HK-2 (cell line): ENCODE results near the gene PLXNA2.

Experiments
- DNase-seq: peaks from one replicate; pipeline ENCODE4 v3.0.0-alpha.2; 2018; ENCODE audit not compliant: unreplicated experiment

The PLXNA2 gene

GRCh38 chr1:208265122-208265469, 20.9 kb upstream of the PLXNA2 start:
- no peak for DNase-seq

GRCh38 chr1:208264469-208265121, 20.4 kb upstream of the PLXNA2 start:
- no peak for DNase-seq

GRCh38 chr1:208261874-208262273, 17.7 kb upstream of the PLXNA2 start:
- no peak for DNase-seq

GRCh38 chr1:208258277-208258676, 14.1 kb upstream of the PLXNA2 start:
- no peak for DNase-seq

GRCh38 chr1:208257351-208257750, 13.2 kb upstream of the PLXNA2 start:
- DNase-seq = no peak

DNA sequence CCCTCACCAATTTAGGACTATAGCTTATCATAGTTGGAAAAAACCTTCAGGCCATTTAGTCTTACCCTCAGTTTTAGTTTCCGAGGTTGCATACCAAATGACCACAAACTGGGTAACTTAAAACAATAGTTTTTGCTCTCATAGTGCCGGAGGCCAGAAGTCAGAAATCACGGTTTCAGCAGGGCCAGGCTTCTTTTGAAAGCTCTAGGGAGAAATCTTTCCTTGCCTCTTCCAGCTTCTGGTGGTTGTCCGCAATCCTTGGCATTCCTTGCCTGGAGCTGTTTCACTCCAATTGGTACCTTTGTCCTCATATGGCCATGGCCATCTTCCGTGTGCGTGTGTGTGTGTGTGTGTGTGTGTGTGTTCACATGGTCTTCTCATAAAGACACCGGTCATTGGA, 12.4 kb upstream of the PLXNA2 start:
- DNase-seq = no peak

DNA sequence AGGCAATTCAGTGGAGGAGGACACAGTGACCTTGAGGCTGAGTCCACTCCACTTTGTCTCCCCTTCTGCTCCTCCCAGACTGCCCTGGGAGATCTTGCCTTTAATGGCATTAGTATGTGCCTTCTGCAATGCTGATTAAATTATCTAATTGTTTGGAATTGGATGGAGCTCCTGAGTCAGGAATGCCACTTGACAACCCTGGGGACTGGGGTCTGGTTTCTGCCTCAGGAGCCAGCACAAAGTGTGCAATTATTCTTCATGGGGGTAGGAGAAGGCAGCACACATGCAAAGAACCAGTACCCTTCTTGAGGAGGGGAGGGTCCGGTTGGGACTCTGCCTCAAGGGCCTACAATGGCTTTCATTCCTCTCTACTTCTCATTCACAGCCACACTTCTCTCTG, 11.9 kb upstream of the PLXNA2 start:
- DNase-seq = no peak

DNA sequence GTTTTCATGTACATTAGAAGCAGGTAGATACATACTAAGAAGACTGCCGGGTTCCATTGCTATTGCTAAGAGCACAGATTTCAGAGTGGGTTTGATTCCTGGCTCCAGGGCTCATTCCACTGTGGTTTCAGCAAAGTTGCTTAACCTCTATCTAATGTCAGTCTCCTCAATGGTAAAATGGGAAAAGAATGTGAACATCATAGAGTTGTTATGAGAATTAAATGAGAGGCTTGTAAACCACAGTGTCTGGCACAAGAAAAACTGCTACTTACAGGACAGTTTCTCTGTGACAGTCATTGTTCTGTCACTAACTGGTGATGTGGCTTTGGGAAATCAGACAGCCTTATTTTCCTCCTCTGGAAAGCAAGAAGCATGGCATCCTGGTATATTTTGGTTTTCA, 10.7 kb upstream of the PLXNA2 start:
- DNase-seq = no peak

DNA sequence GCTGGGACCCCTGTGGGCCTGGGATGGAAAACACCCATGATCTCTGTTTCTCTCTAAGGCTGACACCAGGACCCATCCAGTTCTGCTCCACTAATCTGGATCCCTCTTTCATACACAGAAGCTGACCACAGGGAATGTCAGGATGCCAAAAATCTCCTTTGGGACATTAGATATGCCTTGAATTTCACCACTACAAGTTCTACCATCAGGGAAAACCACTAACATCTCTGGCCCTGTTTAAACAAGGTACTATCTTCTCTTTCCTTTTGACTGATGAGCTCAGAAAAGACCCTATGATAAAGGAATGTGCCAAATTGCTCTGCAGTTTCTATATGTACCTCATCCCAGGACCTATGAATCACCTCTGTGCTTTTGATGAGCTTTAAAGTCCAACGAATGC, 10.2 kb upstream of the PLXNA2 start:
- no peak for DNase-seq

DNA sequence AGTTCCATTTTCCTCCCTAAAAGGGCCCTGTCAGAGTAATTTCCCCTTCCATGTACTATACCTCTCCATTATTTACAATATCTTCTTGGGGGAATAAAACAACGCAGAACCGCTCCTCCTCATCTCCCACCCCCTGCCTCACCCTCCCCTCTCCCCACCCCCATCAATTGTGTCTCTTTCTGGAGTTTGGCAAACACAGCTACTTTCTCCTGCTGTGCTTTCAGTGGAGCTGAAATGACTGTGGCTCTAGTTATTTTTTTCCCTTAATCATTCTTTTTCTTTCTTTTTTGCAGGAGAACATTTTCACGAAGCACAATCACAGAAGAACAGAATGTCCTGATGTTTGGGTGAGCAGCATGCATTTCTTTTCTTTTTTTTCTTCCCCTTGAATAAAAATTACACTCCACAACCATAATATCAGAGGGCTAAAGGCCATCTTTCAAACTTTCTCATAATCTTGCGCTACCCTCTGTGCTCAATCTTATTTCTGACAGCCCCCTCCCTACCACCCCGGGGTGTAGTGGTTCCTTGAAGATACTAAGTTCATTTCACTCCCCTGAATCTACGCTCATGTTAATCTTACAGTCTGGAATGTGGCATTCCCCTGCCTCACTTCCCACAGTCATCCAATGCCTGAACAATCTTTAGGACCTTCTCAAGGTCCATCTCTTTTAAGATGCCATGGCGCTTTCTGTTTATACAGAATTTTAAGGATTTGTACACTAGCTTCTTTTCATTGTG, 8.8 kb upstream of the PLXNA2 start:
- DNase-seq = no peak

DNA sequence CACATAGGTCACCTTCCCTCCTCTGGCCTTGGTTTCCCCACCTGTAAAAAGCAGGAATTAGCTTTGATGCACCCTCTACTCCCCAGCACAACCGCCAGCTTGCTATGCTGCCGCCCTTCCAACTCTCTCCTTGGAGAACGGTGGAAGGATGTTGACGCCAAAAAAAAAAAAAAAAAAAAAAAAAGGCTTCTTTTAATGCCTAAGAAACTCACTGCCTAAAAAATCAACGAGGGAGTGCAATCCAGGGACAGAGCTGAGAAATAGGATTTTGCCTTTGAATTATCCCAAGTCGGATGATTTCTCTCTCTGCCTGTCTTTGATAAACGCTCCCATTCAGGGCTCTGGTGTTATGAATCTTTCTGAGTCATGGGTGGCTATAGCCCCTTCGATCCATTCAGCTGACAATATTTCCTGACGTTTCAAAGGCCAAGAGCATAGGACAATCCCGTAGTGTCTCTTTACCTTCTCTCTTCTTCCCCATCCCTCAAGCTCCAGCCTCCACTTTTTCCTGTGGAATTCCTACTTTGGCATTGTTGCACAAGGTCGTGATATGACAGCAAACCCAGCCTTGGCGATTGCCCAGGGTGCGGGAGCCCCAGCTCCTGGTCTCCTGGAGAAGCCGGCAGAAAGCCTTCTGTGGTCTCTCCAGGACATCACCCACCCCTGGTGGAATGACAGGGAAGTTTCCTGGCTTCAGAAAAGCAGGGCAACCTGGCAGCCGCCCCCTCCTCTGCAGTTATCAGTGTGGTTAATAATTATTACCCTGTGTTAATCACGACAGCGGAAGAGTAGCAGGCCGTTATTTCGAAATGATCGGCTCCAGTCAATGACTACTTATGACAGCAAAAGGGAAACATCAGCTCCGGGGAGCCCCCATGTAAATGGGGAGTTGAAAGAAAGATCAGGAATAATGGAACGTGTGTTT, 8.0 kb upstream of the PLXNA2 start:
- DNase-seq = no peak

DNA sequence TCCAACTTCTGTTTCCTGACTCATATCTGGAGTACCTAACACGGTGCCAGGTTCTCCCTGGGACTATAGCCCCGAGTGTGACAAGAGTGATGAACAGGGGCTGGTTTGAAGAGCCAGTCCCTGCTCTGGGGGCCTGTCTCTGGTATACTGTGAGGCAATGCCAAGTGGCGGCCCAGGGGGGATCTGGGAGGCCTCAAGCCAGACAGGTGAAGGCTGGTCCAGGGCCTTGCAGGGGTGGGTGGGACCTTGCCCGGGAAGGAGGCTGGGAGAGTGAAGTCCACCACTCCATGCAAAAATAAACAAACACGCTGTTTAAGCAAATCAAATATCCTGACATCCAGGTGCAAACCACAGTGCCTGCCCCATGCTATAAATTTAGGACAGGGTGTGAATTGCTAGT, 6.8 kb upstream of the PLXNA2 start:
- DNase-seq = no peak

DNA sequence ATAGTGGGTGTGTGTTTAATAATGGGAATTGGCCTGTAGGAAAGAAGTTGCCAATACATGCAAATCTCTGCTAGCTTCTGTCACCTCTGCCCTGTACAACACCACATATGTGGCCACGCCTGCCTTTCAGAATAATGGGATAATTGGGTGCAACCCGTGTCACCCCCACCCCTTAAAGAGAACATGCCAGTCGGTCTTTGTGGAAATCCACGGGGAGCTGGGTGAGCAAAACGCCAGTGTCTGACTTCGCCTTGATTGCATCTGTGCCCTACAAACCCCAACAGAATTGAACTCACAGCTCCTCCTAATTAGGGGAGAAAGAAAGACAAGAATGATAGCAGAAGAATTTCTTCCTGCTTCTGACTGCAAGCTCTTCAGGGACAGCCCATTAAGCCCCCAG, 6.4 kb upstream of the PLXNA2 start:
- no peak for DNase-seq

GRCh38 chr1:208248991-208249696, 5.0 kb upstream of the PLXNA2 start:
- no peak for DNase-seq

GRCh38 chr1:208248307-208248801, 4.2 kb upstream of the PLXNA2 start:
- no peak for DNase-seq

- no peak for DNase-seq
Measured at GRCh38 chr1:208247696-208248095, 3.5 kb upstream of the PLXNA2 start.

GRCh38 chr1:208245185-208245705, 1.1 kb upstream of the PLXNA2 start:
- DNase-seq = peak; percentile 75

- no peak for DNase-seq
Measured at GRCh38 chr1:208243527-208243966, 637 bp downstream of the PLXNA2 start.

- no peak for DNase-seq
Measured at GRCh38 chr1:208242941-208243526, 1.1 kb downstream of the PLXNA2 start.

GRCh38 chr1:208242146-208242545, 2.0 kb downstream of the PLXNA2 start:
- no peak for DNase-seq

GRCh38 chr1:208241512-208241911, 2.7 kb downstream of the PLXNA2 start:
- DNase-seq = no peak
